ENCODE measurements around the gene RAPGEF4. TPM values are rescaled to one million over a fixed set of nuclear protein-coding genes. Genes with fewer than 3 reads are reported as not detected.

Gene RAPGEF4
- total and polyA plus RNA-seq, 11 donors = 1.3 to 21.2 (median 10.5) TPM

- no peaks in the 10 kb centered on the region for H3K27me3 ChIP-seq
- intact Hi-C loops (cut with DNase I) = no loop called here
- ATAC-seq (no peak), DNase-seq (no peak)
- no peak for TF ChIP-seq POLR2A (IDR thresholded peaks at IDR 0.05)
- TF ChIP-seq CTCF (IDR thresholded peaks at IDR 0.05) = no peak
- no peaks in the 10 kb centered on the region for H3K36me3 ChIP-seq
- no peak overlapping the region for H3K4me3 ChIP-seq
- WGBS, 4 donors = 94 to 98% (median 96%) methylated on average over 1 of the region's 1 CpG
- no peak overlapping the region for H3K27ac ChIP-seq
- peaks cover 0 to 7% (median 0%) of the 10 kb centered on the region in 12 donors for H3K9me3 ChIP-seq
- H3K4me1 ChIP-seq = no peaks in the 10 kb centered on the region
These were observed 209.3 kb downstream of the RAPGEF4 start for GRCh38 chr2:172944794-172945509.

GRCh38 chr2:172945510-172945850, 209.8 kb downstream of the RAPGEF4 start:
- H3K27me3 ChIP-seq = no peaks in the 10 kb centered on the region
- 88 to 93% (median 92%) methylated on average over 2 of the region's 2 CpGs for WGBS, 4 donors
- no peak for DNase-seq

GRCh38 chr2:172947461-172948153, 212.0 kb downstream of the RAPGEF4 start:
- TF ChIP-seq POLR2A (IDR thresholded peaks at IDR 0.05) (no peak), CTCF (IDR thresholded peaks at IDR 0.05) (no peak)
- WGBS, 4 donors = 82 to 91% (median 87%) methylated on average over 3 of the region's 3 CpGs
- Histone ChIP-seq H3K9me3 (no peaks in the 10 kb centered on the region), H3K36me3 (no peaks in the 10 kb centered on the region), H3K4me1 (no peaks in the 10 kb centered on the region), H3K27ac (no peak overlapping the region), H3K27me3 (no peaks in the 10 kb centered on the region), H3K4me3 (no peak overlapping the region)
- no peak for ATAC-seq
- DNase-seq = no peak
- intact Hi-C loops (cut with DNase I) = no loop called here

More at GRCh38 chr2:172945510-172945850, 209.8 kb downstream of the RAPGEF4 start:
- Histone ChIP-seq H3K4me3 (no peak overlapping the region), H3K36me3 (no peaks in the 10 kb centered on the region), H3K4me1 (no peaks in the 10 kb centered on the region), H3K9me3 (peaks cover 0 to 1% (median 0%) of the 10 kb centered on the region in 12 donors), H3K27ac (no peak overlapping the region)
- no peak for ATAC-seq
- no peak for TF ChIP-seq POLR2A (IDR thresholded peaks at IDR 0.05)
- no peak for TF ChIP-seq CTCF (IDR thresholded peaks at IDR 0.05)
- intact Hi-C loops (cut with DNase I) = no loop called here

- DNase-seq (no peak), ATAC-seq (no peak)
- H3K9me3 ChIP-seq = no peaks in the 10 kb centered on the region
- H3K27ac ChIP-seq = no peak overlapping the region
- no peaks in the 10 kb centered on the region for H3K27me3 ChIP-seq
- intact Hi-C loops (cut with DNase I) = no loop called here
- TF ChIP-seq POLR2A (IDR thresholded peaks at IDR 0.05) (no peak), CTCF (IDR thresholded peaks at IDR 0.05) (no peak)
- no peaks in the 10 kb centered on the region for H3K4me1 ChIP-seq
- H3K4me3 ChIP-seq = no peak overlapping the region
- no peaks in the 10 kb centered on the region for H3K36me3 ChIP-seq
These were observed 213.9 kb downstream of the RAPGEF4 start for GRCh38 chr2:172949522-172949921.
